GM18868 (cell line): ENCODE data around the gene ALK.
A peak's percentile ranks its signal among the peaks of the same experiment; 100 is the strongest.

Source experiments
- ATAC-seq: cut with Tn5 transposase; IDR thresholded peaks from one replicate; pipeline ENCODE4 v1.9.1; 2021; ENCODE audit warnings: mild to moderate bottlenecking, moderate library complexity; ENCODE audit not compliant: unreplicated experiment

ALK gene

GRCh38 chr2:29910465-29910864, 10.9 kb downstream of the ALK start:
- ATAC-seq: no peak

- no peak for ATAC-seq
Observed at GRCh38 chr2:29902356-29902755, 19.0 kb downstream of the ALK start.

- ATAC-seq: no peak
Observed at GRCh38 chr2:29900971-29901633, 20.3 kb downstream of the ALK start.

- no peak for ATAC-seq
Observed at GRCh38 chr2:29898999-29899398, 22.4 kb downstream of the ALK start.

DNA sequence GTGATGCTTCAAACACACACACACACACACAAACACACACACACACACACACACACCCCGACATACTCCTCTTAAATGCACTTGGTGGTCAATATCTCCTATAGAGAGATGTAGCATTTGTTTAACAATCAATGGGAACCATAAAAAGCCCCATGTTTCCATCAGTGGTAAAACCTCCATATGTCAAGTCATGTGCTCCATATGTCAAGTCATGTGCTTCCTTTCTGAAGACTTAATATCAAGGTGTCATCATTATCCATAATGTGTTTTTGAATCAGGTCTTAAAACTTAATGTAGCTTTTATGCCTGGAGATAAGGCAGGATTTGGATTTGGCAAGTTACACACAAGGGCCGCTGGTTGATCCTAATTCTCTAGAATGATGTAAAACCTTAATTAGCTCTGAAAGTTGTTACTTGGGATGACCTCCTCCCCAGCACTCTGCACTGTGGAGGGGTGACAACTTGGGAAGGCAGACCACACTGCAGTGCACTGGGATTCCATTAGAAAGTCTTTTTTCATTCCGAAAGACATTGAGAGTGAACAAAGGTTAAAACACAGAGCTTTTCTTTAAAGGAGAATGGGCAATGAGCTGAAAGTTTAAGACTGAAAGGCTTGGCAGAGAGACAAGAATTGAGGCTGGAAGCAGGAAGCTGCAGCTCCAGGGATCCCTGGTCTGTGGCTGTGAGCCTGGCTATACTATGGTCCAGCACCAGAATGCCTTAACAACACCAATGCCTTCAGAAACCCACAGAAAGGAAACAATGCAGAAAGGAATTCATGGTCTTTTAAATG, 26.4 kb downstream of the ALK start:
- ATAC-seq: no peak

- ATAC-seq: no peak
Observed at GRCh38 chr2:29892585-29893259, 28.7 kb downstream of the ALK start.

GRCh38 chr2:29881089-29881730, 40.2 kb downstream of the ALK start:
- no peak for ATAC-seq

GRCh38 chr2:29880084-29880483, 41.3 kb downstream of the ALK start:
- no peak for ATAC-seq

DNA sequence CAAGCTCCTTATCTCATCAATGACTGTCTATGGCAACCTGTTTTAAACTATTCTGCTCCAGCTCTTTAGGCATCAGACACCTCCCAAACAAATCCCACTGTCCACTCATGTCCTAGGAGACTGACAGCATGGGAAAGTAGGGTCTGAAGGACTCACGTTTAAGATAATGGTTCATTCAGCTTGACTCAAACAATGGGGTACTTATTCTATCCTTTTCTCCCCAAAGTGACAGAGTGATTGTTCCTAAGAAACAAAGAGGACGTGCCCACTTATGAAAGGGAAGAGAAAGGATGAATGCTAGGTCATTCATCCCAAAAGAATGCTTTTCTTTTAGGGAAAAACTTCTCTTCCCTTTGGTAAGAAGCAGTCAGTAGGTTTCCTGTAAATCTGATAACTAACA, 41.9 kb downstream of the ALK start:
- ATAC-seq: no peak

DNA sequence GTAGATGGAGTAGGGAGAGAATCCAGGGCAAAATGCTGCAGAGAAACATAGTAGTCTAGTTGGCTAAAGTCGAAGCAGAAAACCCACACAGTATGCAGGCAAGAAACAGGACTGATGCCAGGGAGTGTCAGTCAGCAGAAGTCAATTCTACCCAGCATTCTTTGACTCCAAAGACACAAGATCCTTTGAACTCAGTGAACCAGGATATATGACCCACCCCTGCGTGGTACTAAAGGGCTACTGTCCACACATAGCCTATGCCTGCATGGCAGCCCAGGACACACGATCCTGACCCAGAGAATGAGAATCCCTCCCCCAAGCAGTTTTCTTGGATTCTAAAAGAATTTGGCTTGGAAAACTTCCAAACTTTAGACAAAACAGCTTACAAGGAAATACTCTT, 42.5 kb downstream of the ALK start:
- ATAC-seq: no peak

GRCh38 chr2:29876374-29876773, 45.0 kb downstream of the ALK start:
- ATAC-seq: no peak

GRCh38 chr2:29874745-29875144, 46.6 kb downstream of the ALK start:
- no peak for ATAC-seq

DNA sequence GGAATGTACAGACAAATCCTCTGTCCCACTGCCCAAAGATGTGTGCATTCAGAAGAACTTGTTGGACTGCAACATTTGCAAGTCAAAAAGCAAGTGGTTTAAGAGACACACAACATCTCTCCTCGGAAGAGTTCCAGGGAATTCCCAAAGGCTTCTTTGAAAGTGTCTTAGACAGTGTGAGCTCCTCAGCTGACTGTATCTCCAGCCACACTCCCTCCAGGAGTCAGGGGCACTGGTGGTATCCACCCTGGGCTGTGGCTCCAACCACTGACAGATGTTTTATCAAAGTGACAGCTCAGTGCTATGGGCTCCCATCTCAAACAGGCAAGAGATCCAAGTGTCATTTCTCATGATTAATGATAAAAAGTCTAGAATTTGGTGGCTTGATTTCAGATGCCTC, 48.5 kb downstream of the ALK start:
- ATAC-seq: no peak

DNA sequence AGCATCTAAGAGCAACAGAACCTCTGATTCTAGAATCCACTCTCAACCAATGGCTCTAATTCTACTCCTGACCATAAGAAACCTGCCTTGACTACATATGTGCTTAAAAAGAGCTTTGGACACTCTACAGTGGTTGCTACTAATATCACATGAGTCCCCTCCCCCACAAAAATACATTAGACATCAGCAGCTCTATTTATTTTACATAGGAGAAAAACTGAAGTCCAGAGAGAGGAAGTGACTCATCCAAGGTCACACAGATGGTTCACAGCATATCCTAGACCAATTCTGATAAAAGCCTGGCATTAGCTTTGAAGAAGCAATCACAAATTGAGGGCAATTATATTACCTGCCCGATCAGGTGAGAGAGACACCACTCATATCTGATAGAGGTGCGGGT, 49.8 kb downstream of the ALK start:
- no peak for ATAC-seq

GRCh38 chr2:29865512-29865911, 55.9 kb downstream of the ALK start:
- ATAC-seq: peak; percentile 62

GRCh38 chr2:29864988-29865387, 56.4 kb downstream of the ALK start:
- no peak for ATAC-seq

DNA sequence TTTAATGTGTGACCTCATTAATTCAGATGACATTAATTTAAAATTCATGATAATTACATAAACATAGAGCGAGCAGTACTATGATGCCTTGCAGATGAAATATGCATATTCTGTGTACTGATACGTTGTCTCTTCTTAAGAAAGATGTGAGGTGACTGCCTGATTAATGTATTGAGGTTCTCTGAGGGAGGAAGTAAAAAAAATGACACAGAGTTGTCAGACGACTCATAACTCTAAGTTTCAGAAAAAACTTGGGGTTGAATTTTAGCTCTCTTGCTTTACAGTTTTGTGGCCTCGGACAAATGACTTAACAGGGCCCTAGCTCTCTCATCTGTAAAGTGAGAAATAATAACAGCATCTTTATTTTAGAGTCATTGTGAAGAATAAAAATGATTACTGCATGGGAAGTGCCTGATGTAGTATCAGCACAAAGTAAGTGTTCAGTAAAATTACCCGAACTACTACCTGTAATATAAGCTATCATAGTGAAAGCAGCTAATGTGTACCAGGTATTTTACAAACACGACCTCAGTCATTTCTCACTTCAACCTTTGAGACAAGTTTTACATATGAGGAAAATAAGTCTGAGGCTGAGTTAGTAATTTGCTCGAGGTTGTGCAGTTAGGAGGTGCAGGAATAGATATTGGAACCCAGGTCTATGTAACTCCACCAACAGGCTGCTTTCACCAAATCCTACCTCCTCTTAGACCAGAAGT, 65.3 kb downstream of the ALK start:
- no peak for ATAC-seq

DNA sequence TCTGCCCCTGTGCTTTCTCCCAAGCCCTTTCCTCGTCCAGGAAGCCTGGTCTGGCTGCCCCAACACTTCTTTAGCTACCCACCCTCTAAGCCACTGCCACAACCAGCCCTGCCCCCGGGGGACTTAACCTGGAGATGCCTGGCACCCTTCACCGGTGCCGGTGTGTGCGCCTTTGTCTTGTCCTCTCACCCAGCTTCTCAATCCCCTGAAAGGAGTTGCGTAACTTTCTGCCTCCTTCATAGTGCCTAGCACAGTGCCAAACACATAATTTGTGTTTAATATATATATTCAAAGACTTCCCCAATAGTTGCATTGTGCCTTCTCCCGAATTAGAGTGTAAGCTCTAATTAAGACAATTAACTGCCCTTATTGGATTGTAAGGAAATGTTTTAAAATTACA, 70.6 kb downstream of the ALK start:
- no peak for ATAC-seq

DNA sequence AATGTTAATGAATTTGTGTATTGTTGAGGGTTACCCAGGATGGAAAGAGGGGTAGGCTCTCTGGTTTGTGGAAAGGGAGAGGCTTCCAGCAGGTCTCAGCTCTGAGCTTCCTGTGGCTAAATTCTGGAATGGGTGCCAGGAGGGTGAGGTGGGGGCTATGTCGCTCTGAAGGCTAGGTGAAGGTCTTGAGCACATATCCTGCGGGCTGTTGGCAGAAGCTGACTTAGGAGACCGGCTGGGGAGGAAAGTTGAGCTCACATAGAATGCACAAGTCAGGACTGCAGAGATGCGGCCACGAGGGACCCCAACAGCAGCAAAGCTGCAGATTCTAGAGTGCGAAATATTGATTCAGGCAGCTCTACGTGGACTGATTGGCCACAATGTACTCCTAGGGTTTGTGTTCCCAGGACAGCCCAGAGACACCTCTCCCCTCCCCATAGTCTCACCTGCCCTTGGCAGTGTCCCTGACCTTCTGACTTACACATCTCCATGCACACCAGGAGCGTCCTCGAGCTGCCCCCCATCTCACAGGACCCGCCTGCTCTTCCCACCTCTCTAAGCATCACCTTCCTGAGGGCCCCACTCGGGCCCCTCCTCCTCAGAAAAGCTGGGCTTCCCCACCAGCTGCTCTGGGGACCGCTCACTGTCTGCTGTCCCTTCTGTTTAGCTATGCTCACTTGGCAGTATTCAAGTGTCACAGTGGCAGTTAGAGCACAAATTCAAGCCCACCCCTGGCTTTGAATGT, 72.6 kb downstream of the ALK start:
- ATAC-seq: no peak

- no peak for ATAC-seq
Observed at GRCh38 chr2:29847886-29848285, 73.5 kb downstream of the ALK start.
